Endothelial cell of hepatic sinusoid (primary cell): Measurements from ENCODE around the gene EDAR.

Source experiments
- in situ Hi-C: cut with HindIII; loops from 2 replicates; pipeline ENCODE4 v1.10.0; 2017; ENCODE audit warnings: low sequenced_read_pairs

EDAR gene

DNA sequence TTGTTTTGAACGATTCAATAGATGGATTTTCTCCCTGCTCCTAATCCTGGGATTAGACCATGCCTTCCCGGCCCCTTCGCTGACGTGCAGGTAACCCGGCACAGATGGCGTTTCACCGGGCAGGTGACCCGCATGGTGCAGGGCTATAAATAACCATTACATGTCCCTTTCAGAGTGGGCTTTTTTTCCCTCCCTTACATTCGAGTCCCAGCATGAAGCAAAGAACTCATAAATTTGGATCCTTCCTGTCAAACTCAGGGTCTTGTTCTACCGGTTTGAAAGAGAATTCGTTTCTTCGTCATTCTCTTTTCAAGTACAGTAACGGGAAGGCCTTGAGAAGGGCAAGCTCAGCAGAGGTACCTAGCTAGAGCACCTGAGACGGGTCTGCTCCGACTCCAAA is 46.1 kb downstream of the EDAR start:
- in situ Hi-C loops, result no loop called here

DNA sequence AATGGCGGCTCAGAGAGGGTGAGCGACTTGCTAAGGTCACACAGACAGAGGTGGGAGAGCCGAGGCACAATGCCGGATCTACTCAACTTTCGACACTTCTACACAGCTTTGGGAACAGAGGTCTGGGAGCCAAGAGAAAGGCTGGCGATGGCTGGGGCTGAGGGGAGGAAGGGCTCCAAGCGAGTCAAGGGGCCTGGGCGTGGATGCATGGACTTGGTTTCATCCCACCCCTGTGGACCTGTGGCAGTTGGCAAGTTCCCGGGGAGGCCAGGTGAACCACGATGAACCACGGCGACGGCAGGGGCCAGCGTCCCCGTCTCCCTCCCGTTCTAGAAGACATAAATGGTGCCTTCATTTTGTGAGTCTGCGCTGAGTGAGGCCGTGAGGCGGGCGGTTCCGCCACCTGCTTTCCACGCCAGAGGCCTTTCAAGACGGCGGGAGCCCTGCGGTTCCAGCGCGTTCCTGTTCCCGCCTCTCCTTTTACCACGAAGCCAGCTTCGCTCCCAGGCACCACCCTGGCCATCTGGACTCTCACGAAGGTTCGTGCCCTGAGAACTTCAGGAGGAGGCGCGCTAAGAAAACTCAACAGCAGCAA is 46.7 kb downstream of the EDAR start:
- in situ Hi-C loops, result no loop called here

DNA sequence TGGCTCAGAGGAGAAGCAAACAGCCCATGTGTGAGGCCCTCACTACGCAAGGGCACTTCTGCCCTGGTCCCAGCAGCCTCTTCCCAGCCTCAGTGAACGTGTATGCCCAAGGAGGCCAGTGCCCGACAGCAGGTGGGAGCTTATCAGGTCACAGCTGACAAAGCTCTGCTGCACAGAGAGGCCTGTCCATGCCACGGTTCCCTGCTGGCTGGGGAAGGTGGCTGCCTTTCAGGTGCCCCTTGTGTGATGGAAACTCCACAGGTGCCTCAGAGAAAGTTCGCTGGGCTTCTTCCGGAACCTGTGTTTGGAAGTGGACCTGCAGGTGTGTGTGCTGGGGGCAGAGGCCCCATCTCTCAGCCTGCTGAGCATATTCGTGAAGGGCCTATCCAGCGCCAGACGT is 47.3 kb downstream of the EDAR start:
- in situ Hi-C loops, result no loop called here

DNA sequence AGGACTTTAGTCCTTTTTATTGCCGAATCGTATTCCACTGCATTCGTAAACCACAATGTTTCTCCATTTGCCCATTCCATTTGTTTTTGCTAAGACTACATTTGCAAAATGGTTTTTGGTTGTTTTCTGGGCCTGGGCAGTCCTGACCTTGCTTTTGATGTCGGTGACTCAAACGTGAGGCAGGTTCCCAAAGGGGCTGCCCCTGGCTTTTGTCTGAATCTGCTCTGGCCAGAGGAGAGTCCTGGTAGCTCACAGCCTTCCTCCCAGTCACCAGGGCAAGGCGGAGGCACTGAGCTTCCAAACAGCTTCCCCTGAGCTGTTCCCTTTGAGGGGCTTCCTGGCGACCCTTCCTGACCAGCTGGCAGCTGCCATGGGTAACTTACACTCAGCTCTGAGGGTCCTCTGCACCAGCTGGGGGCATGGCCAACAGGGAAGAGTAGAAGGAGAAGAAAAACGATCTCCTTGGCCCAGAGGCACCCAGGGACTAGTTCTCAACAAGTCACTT is 47.8 kb downstream of the EDAR start:
- in situ Hi-C loops, result no loop called here

DNA sequence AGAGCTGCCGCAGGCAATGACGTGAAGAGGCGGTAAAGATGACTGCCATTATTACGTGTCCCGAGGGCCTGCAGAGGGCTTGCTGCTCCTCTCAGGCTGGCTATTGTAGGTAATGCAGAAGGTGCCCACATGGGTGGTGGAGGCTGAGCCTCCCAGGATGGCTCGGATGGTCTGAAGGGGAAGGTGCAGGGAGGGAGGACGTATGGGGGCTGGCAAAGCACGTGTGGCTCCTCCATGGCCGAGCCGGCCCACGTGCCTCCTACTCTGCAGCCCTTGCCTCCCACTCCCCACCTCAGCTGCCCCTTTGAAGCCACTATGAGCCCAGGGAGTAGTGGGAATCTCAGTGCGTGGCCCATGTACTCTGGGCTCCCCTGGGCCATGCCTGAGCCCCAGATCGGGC is 48.9 kb downstream of the EDAR start:
- in situ Hi-C loops, result no loop called here

DNA sequence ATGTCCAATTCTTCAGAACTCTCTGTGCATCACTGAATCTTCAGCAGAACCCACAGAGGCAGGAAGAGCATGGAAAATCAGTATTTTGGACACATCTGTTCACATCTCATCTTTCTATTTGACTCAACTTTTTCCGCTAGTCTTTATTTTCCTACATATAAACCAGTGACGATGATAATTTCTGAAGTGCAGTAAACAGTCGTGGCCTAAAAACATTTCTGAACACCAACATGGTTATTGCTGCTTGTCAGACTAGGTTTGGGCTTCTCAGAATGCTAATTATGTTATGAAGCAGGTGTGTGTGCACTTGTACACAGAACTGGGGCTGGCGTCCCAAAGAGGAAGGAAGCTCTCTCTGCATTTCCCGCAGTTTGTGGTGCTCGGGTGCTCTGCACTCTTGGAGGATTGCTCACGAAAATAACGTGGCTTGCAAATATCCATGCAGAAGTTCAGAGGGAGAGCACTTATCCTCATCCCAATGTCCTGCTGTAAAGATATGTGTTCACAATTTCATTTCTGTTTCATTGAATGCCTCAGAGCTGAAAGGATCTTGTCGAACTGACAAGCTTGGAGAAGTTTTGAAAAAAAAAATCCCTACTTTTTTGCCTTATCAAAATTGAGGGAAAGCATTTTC is 50.8 kb downstream of the EDAR start:
- in situ Hi-C loops, result loop anchor here (5.0 kb wide), 2 partner anchors 34 to 56 kb away; no protein-coding TSS in a partner anchor

DNA sequence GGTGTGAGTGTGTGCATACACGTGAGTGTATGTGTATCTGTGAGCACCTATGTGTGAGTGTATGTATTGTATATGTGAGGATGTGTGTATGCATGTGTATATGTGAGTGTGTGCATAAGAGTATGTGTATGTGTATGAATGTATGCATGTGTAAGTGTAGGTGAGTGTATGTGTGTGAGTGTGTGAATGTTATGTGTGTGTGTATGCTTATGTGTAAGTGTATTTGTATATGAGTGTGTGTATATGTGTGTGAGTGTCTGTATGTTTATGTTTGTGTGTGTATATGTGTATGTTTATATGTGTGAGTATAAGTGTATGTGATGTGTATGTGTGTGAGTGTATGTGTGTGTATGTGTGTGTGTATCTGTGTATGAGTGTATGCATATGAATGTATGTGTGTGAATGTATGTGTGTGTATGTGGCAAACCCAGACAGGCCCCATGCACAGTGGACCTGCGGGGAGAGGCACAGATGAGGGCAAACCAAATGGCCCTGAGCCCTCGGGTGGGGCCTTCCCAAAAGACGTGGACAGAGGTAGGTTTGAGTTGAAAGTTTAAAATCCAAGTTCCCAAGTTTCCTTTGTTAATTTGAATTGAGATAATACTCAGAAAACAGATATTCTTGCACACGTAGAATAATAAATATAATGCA is 51.5 kb downstream of the EDAR start:
- in situ Hi-C loops, result loop anchor here (5.0 kb wide), 2 partner anchors 35 to 55 kb away; no protein-coding TSS in a partner anchor

DNA sequence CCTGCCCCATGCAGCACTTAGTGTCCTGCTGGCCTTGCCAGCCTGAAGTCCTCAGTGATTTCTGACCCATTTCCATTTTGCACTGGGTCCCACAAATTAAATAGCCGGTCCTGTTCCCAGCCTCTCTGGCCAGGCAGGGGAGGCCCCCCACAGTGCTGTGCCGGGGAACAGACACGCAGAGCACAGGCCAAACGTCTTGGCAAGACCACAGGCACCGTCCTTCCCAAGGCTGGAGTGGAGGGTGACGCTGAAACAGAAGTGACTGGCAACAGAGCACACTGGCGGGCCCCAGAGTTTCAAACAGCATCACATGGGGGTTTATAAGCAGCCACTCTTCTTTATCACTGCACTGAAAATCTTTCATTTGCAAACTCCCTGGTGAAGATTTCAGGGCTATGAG is 52.2 kb downstream of the EDAR start:
- in situ Hi-C loops, result loop anchor here (5.0 kb wide), 2 partner anchors 35 to 55 kb away; no protein-coding TSS in a partner anchor

DNA sequence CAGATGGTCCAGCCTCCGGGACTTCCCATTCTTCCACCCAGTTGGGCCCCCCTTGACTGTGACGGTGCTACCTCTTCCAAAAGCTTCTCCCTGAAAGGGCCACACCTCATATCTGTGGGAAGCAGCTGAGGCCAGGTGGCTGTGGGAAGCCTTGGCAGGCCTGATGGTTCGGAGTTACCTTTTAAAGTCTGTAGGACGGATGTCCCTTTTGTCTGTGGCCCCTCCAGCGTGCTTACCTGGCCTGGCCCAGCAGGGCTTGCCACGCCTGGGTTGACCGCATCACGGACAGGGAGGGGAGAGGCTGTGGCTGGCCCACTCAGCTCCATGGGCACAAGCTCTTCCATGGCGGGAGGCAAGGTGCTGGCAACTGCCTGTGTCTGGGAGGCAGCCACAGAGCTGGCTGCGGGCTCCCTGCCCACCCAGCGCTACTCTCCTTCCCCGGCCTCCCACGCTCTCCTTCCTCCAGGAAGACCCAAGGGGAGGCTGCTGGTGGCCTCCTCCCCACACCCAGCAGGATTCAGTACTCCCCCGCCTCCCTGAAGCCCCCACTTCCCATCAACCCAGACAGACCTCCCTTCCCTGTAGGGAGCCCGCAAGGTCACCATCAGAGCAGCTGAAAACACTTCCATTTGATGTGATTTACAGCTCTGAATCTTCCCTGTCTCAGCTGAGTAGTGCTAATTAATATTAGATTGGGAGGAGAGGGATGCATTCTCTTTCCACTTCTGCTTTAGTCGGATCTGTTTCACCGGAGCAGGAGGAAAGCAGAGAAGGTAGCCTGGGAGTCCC is 52.8 kb downstream of the EDAR start:
- in situ Hi-C loops, result loop anchor here (5.0 kb wide), 2 partner anchors 36 to 54 kb away; no protein-coding TSS in a partner anchor

DNA sequence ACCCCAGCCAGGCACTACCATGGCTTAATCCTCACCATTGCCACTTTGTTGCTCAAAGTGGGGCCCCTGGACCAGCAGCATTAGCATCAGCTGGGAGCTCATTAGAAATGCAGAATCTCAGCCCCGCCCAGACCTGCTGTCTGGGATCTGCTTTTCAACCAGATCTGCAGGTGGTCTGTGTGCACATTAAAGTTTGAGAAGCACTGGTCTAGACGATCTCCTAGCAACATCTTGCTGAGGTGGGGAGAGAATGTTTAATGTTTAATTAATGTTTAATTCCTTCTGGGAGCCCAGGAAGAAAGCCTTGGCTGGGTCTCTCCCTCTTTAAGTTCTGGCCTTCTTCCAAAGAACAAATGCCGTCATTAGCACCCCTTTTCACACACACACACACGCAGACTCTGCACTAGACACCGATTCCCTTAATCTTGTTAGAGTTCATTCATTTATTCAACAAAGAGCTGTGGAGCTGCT is 53.7 kb downstream of the EDAR start:
- in situ Hi-C loops, result loop anchor here (5.0 kb wide), 2 partner anchors 37 to 53 kb away; no protein-coding TSS in a partner anchor

DNA sequence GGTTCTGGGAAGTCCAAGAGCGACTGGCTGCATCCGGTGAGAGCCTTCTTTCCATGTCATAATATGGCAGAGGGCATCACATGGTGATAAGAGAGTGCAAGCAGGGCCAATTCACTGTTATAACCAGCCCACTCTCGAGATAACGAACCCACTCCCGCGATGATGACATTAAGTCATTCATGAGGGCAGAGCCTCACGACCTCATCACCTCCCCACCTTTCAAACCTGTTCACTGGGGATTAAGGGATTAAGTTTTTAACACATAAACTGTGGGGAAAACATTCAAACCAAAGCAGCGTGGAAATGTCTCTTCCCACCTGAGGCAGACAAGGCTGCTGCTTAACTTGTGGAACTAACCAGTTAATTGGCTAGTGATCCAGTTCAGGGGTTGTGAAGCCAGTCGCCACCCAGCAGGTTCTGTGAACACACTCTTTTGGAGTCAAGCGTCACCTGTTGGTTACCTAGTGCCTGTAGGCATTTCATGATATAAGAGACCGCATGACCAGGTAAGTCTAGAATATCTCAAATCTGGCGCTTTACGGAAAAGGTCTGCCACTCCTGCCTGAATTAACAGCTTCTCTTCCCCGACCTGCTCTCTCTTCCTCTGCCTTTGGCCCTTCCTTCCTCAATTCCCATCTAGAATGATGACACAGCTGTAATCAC is 54.3 kb downstream of the EDAR start:
- in situ Hi-C loops, result loop anchor here (5.0 kb wide), 2 partner anchors 38 to 52 kb away; no protein-coding TSS in a partner anchor

DNA sequence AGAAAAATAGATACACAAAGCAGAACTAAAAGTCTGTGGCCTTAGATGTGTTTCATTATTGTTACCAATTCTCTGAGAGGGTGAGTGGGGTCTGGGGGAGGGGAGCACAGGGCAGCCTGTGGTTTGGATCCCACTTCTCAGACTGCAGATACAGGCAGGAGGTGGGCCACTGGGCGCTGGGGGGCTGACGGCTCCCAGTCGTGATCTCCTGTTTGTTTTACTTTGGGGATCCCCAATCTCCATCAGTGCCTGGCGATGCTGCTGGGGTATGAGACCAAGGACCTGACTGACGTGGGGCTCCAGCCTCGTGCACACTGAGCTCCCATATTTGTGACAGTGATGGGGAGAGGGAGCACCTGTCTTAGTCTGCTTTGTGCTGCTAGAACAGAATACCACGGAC is 54.9 kb downstream of the EDAR start:
- in situ Hi-C loops, result no loop called here

DNA sequence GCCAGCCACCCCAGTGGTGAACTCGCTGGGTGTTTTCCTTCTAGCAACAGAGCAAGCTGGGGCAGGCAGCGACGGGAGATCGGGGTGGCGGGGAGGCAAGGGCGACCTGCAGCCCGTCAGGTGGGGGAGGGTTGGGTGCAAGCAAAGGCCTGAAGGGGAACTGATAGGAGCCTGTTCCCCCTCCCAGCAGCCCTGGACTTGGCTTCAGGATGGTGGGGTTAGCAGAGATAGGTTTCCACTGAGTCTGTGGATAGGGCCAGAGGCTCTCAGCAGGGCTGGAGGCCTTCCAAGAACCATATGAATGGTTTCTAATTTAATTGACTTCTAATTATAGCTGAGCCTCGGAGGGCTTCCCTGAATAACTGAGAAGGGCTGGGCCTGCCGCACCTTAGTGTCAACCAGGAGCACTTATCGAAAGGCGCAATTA is 55.3 kb downstream of the EDAR start:
- in situ Hi-C loops, result no loop called here

DNA sequence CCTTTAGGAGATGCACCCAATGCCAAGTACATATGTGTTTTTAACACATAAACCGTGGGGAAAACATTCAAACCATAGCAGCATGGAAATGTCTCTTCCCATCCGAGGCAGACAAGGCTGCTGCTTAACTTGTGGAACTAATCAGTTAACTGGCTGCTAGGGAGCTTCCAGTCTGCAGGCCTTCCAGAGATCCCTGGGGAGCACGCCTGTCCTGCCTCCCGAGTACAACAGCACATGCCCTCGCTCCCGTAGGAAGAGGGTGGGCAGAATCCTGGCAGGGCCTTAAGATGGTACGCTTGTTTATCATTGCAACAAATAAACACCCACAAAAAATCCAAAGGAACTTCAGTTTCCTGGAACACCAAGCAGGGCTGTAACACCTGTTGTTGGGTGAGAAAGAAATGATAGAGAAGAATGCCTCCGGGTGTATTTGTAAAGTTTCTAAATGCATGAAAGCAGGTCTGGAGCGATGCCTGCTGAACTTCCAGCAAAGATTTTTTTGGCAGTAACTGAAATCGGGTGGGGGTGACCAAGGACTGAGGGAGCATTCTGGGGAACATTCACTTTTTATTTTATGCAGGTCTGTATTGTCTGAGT is 56.2 kb downstream of the EDAR start:
- in situ Hi-C loops, result no loop called here

DNA sequence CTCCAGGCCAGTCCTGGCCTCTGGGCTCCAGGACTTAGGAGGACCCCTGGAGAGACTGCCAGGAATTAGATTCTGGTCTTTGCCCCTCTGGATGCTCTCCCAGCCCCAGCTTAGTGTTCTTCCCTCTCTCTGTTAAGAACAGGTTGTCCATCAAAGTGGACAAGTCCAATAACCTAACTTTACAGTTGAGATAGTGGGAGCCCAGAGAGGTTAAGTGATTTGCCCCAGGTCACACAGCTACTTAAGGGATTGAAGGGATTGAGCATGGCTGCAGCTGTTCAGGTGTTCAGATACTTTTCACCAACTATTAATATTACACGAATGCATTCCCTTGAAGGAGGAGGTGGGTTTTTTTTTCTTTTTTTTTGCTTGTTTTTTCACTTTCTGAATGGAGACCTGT is 57.6 kb downstream of the EDAR start:
- in situ Hi-C loops, result no loop called here

DNA sequence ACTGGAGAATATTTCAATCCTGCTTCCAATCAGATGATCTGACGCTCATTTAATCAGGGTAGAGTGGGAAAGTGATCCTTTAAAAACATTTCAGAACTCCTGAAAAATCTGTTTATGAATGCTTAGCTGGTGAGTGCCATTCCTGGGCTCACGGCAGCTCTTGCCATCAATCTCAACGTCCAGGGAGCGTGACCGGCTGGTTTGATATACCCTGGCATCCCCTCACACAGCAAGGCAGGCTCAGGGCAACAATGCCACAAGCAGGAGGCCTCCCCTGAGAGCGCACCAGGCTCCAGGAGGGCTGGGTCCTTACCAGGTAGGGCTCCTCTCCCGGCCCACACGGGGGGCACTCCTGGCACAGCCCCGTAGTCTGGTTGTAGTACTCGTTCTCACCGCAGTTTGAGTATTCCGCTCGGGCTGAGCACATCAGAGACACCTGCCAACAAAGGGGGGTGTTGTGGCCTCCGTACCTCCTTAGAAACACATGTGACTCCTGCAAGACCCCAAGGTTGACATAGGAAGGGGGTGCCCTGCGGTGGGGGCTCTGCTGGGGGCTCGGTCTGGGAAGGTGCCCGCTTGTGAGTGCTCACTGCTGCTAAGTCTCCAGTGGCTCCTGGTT is 59.1 kb downstream of the EDAR start:
- in situ Hi-C loops, result no loop called here

DNA sequence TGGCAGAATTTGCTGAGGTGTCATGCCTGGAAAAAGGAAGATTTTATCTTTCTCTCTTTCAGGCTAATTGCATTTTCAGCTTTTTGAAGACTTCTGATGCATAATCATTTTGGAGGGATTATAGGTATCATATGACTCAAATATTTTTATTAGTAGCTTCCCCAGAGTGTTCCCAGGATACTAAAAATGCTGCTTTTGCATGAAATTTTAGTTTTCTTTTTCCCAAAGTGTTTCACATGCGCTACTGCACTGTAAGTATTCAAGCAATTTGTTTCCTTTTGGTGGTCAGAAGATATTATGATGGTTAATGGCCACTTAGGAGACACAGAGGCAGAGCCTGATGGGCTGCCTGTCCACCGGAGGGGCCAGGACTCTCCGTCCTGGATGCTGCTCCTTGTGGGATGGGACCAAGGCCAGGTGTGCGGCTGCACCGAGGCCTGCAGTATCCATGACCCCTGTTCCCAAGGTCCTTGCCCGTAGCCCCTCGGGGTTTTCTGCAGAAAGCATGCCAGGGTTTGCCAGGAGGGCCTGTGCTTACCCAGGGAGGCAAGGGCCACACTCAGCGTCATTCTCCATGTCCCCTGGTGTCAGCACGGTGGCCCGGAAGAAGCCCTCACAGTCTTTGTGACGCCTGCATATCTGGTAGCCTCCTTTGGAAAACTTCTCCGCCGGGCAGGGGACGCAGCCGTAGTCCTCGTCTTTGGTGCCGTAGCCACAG is 60.2 kb downstream of the EDAR start:
- in situ Hi-C loops, result no loop called here

DNA sequence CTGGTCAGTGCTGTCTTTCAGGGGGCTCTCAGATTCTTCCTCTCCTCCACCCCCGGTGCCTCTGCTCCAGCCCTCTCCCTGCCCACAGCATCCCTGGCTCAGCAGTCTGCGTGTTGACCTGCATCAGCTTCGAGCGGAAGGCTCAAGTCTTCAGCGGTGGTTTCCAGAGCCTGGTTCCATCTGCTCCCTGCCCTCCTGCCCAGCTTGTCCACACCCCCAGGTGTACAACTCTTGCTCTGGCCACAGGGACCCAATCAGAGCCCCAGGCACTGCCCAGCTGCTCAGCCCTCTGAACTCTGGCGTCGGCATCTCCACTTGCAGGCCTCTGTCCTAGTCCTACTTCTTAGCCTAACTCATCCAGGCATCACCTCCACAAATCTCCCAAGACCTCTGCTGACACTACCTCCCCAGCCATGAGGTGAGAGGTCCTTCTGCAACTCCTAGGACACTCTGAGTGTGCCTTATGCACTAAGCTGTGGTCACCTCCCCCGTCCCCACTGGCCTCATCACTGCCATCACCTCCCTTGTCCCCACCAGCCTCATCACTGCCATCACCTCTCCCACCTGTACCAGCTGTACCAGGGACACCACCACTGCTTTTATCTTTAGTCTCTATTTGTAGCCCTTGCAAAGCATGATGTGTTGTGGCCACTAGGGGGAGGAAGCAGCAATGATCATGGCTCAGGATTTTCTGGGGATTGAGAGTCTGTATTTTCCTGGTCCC is 60.9 kb downstream of the EDAR start:
- in situ Hi-C loops, result no loop called here
